ENCODE measurements around the gene C5orf15. TPM values are rescaled to one million over a fixed set of nuclear protein-coding genes. Genes with fewer than 3 reads are reported as not detected.

Gene C5orf15
- total RNA-seq, 1 donor from 2014 or later = 33.4 TPM

GRCh38 chr5:133912951-133913350 lies 55.5 kb downstream of the C5orf15 start:
- DNase-seq (no peak), ATAC-seq (no peak)
- no peak for TF ChIP-seq CTCF (IDR thresholded peaks at IDR 0.05)
- H3K9me3 ChIP-seq = no peaks in the 10 kb centered on the region
- H3K36me3 ChIP-seq = no peaks in the 10 kb centered on the region
- H3K4me3 ChIP-seq = no peak overlapping the region
- intact Hi-C loops (cut with DNase I) = no loop called here
- no peaks in the 10 kb centered on the region for H3K4me1 ChIP-seq
- no peak overlapping the region for H3K27ac ChIP-seq
- no peaks in the 10 kb centered on the region for H3K27me3 ChIP-seq

GRCh38 chr5:133910571-133910970 lies 57.9 kb downstream of the C5orf15 start:
- intact Hi-C loops (cut with DNase I) = no loop called here
- H3K27me3 ChIP-seq = no peaks in the 10 kb centered on the region
- H3K9me3 ChIP-seq = no peaks in the 10 kb centered on the region
- no peak for TF ChIP-seq CTCF (IDR thresholded peaks at IDR 0.05)
- no peak overlapping the region for H3K27ac ChIP-seq
- ATAC-seq = no peak
- H3K4me3 ChIP-seq = no peak overlapping the region
- no peak for DNase-seq
- H3K36me3 ChIP-seq = no peaks in the 10 kb centered on the region
- H3K4me1 ChIP-seq = no peaks in the 10 kb centered on the region

GRCh38 chr5:133909603-133910002 lies 58.8 kb downstream of the C5orf15 start:
- H3K27me3 ChIP-seq = no peaks in the 10 kb centered on the region
- ATAC-seq (no peak), DNase-seq (no peak)
- no peaks in the 10 kb centered on the region for H3K36me3 ChIP-seq
- no peak overlapping the region for H3K27ac ChIP-seq
- no peaks in the 10 kb centered on the region for H3K4me1 ChIP-seq
- no peak overlapping the region for H3K4me3 ChIP-seq
- intact Hi-C loops (cut with DNase I) = no loop called here
- no peaks in the 10 kb centered on the region for H3K9me3 ChIP-seq
- TF ChIP-seq CTCF (IDR thresholded peaks at IDR 0.05) = no peak

- Histone ChIP-seq H3K27ac (no peak overlapping the region), H3K4me3 (no peak overlapping the region), H3K27me3 (no peaks in the 10 kb centered on the region), H3K4me1 (no peaks in the 10 kb centered on the region), H3K9me3 (no peaks in the 10 kb centered on the region), H3K36me3 (no peaks in the 10 kb centered on the region)
- no peak for TF ChIP-seq CTCF (IDR thresholded peaks at IDR 0.05)
- ATAC-seq (no peak), DNase-seq (no peak)
- intact Hi-C loops (cut with DNase I) = no loop called here
These were observed 61.4 kb downstream of the C5orf15 start for GRCh38 chr5:133907075-133907474.

- H3K27me3 ChIP-seq = no peaks in the 10 kb centered on the region
- ATAC-seq (no peak), DNase-seq (no peak)
- intact Hi-C loops (cut with DNase I) = no loop called here
- no peaks in the 10 kb centered on the region for H3K36me3 ChIP-seq
- H3K4me3 ChIP-seq = no peak overlapping the region
- H3K9me3 ChIP-seq = no peaks in the 10 kb centered on the region
- no peaks in the 10 kb centered on the region for H3K4me1 ChIP-seq
- H3K27ac ChIP-seq = no peak overlapping the region
- no peak for TF ChIP-seq CTCF (IDR thresholded peaks at IDR 0.05)
These were observed 62.1 kb downstream of the C5orf15 start for GRCh38 chr5:133906303-133906702.

Other genes with a start within 250 kb of the C5orf15 start
- gene VDAC1, start 36.4 kb upstream of the C5orf15 start, total RNA-seq = 112 TPM
- gene TCF7, start 146.1 kb upstream of the C5orf15 start, total RNA-seq = 7.0 TPM
- 234 TPM for gene SKP1, start 208.3 kb upstream of the C5orf15 start, total RNA-seq